ENCODE measurements around the gene GLIS1.

GRCh38 chr1:53557830-53558738 lies 180.9 kb downstream of the GLIS1 start:
- no peak for TF ChIP-seq EZH2 (IDR thresholded peaks at IDR 0.05; ENCODE audit: insufficient read depth, poor library complexity, severe bottlenecking)
- TF ChIP-seq EZH2phosphoT487 (IDR thresholded peaks at IDR 0.05; ENCODE audit: insufficient read depth, low read depth), result no peak

Data from GM23248 (cell line).